ENCODE measurements around the gene SYVN1. TPM values are rescaled to one million over a fixed set of nuclear protein-coding genes. Genes with fewer than 3 reads are reported as not detected.

SYVN1 gene
- total RNA-seq, 4 donors from 2014 or later: 20.4 to 39.3 (median 26.9) TPM

GRCh38 chr11:65086809-65087208 lies 47.5 kb downstream of the SYVN1 start:
- WGBS, 2 donors: 75 to 86% methylated on average over 1 to 3 of the region's 9 CpGs
- Histone ChIP-seq H3K9me3 (no peaks in the 10 kb centered on the region), H3K36me3 (peaks cover 7 to 51% (median 29%) of the 10 kb centered on the region in 3 donors), H3K27me3 (no peaks in the 10 kb centered on the region), H3K4me3 (no peak overlapping the region), H3K27ac (no peak overlapping the region), H3K4me1 (peaks cover 11 to 30% (median 14%) of the 10 kb centered on the region in 3 donors)
- intact Hi-C loops (cut with DNase I): no loop called here
- no peak for DNase-seq
- TF ChIP-seq POLR2A (IDR thresholded peaks at IDR 0.05) (no peak), CTCF (IDR thresholded peaks at IDR 0.05) (no peak)

GRCh38 chr11:65085446-65085845 lies 48.9 kb downstream of the SYVN1 start:
- intact Hi-C loops (cut with DNase I): no loop called here
- Histone ChIP-seq H3K4me1 (peaks cover 11 to 30% (median 14%) of the 10 kb centered on the region in 3 donors), H3K4me3 (no peak overlapping the region), H3K9me3 (no peaks in the 10 kb centered on the region), H3K27me3 (no peaks in the 10 kb centered on the region), H3K36me3 (peaks cover 7 to 51% (median 29%) of the 10 kb centered on the region in 3 donors), H3K27ac (no peak overlapping the region)
- DNase-seq: no peak
- WGBS, 2 donors: 77 to 85% methylated on average over 4 of the region's 4 CpGs
- no peak for TF ChIP-seq CTCF (IDR thresholded peaks at IDR 0.05)

GRCh38 chr11:65084598-65085375 lies 49.5 kb downstream of the SYVN1 start:
- peaks cover 11 to 30% (median 14%) of the 10 kb centered on the region in 3 donors for H3K4me1 ChIP-seq
- WGBS, 2 donors: 37 to 39% methylated on average over 17 to 23 of the region's 23 CpGs
- DNase-seq: no peak
- no peaks in the 10 kb centered on the region for H3K9me3 ChIP-seq
- H3K36me3 ChIP-seq: peaks cover 7 to 49% (median 29%) of the 10 kb centered on the region in 3 donors
- intact Hi-C loops (cut with DNase I): no loop called here
- H3K27ac ChIP-seq: peak overlapping the region; percentile 90 to 99 (median 97)
- H3K27me3 ChIP-seq: no peaks in the 10 kb centered on the region
- H3K4me3 ChIP-seq: peak overlapping the region; percentile 44 to 90 (median 79)
- no peak for TF ChIP-seq CTCF (IDR thresholded peaks at IDR 0.05)
- no peak for TF ChIP-seq POLR2A (IDR thresholded peaks at IDR 0.05)

GRCh38 chr11:65083834-65084597 lies 50.3 kb downstream of the SYVN1 start, which contains the start of the genes CDCA5 and ZFPL1:
Gene CDCA5 (minus strand): TSS chr11:65084040. CDS start chr11:65083978, 62 bp downstream.
Gene ZFPL1 (plus strand): TSS chr11:65084222. CDS start chr11:65084699, 477 bp downstream.
- Histone ChIP-seq H3K27ac (peak within 1 kb of the TSS; percentile 90 to 99 (median 97)), H3K4me1 (peaks cover 11 to 30% (median 14%) of the 10 kb centered on the region in 3 donors), H3K4me3 (peak within 1 kb of the TSS; percentile 44 to 90 (median 79)), H3K36me3 (peaks cover 7 to 42% (median 29%) of the 10 kb centered on the region in 3 donors), H3K9me3 (no peaks in the 10 kb centered on the region), H3K27me3 (no peaks in the 10 kb centered on the region)
- intact Hi-C loops (cut with DNase I): no loop called here
- 0 to 1% methylated on average over 11 to 15 of the region's 79 CpGs for WGBS, 2 donors
- TF ChIP-seq CTCF (IDR thresholded peaks at IDR 0.05): peak in 4 of 6 experiments; percentile 7 to 50 (median 14)
- TF ChIP-seq POLR2A (IDR thresholded peaks at IDR 0.05): peak in 2 of 4 donors; percentile 65 to 66
- peak; percentile 63 for DNase-seq

All from esophagus squamous epithelium (tissue), 5 donors.